ENCODE results near the gene RRP36. TPM values are rescaled to one million over a fixed set of nuclear protein-coding genes. Genes with fewer than 3 reads are reported as not detected.
"Not testable (repeated sequence)": the region's sequence is repeated elsewhere in the genome, so short reads cannot be mapped to it uniquely, and the experiment has no call there.

RRP36 gene
- total and polyA plus RNA-seq, 12 donors: 19.4 to 43.6 (median 25.6) TPM

- no peaks in the 10 kb centered on the region for H3K9me3 ChIP-seq
- no peak for ATAC-seq
- H3K27me3 ChIP-seq: no peaks in the 10 kb centered on the region
- H3K36me3 ChIP-seq: peaks cover 0 to 91% (median 23%) of the 10 kb centered on the region in 9 donors
- no peak overlapping the region for H3K4me3 ChIP-seq
- no peak for DNase-seq
- 93 to 95% methylated on average over 18 of the region's 18 CpGs for WGBS, 2 donors
- intact Hi-C loops (cut with DNase I): no loop called here
- TF ChIP-seq, protein P1, sequence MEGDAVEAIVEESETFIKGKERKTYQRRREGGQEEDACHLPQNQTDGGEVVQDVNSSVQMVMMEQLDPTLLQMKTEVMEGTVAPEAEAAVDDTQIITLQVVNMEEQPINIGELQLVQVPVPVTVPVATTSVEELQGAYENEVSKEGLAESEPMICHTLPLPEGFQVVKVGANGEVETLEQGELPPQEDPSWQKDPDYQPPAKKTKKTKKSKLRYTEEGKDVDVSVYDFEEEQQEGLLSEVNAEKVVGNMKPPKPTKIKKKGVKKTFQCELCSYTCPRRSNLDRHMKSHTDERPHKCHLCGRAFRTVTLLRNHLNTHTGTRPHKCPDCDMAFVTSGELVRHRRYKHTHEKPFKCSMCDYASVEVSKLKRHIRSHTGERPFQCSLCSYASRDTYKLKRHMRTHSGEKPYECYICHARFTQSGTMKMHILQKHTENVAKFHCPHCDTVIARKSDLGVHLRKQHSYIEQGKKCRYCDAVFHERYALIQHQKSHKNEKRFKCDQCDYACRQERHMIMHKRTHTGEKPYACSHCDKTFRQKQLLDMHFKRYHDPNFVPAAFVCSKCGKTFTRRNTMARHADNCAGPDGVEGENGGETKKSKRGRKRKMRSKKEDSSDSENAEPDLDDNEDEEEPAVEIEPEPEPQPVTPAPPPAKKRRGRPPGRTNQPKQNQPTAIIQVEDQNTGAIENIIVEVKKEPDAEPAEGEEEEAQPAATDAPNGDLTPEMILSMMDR (IDR thresholded peaks at IDR 0.05): no peak
- H3K4me1 ChIP-seq: peaks cover 0 to 21% (median 9%) of the 10 kb centered on the region in 9 donors
- H3K27ac ChIP-seq: no peak overlapping the region
Measured at GRCh38 chr6:43040542-43041257, 19.3 kb downstream of the RRP36 start.

- peaks cover 0 to 92% (median 23%) of the 10 kb centered on the region in 9 donors for H3K36me3 ChIP-seq
Measured at GRCh38 chr6:43041475-43041874, 20.1 kb downstream of the RRP36 start.

GRCh38 chr6:43043310-43043709, 21.9 kb downstream of the RRP36 start:
- intact Hi-C loops (cut with DNase I): no loop called here
- Histone ChIP-seq H3K36me3 (peaks cover 0 to 92% (median 27%) of the 10 kb centered on the region in 9 donors), H3K4me3 (no peak overlapping the region), H3K9me3 (no peaks in the 10 kb centered on the region), H3K27me3 (no peaks in the 10 kb centered on the region), H3K27ac (no peak overlapping the region), H3K4me1 (no peaks in the 10 kb centered on the region)
- DNase-seq (no peak), ATAC-seq (no peak)
- WGBS, 2 donors: 94% methylated on average over 9 of the region's 9 CpGs
- TF ChIP-seq, protein P1 (IDR thresholded peaks at IDR 0.05): no peak

More at GRCh38 chr6:43041475-43041874, 20.1 kb downstream of the RRP36 start:
- intact Hi-C loops (cut with DNase I); ATAC-seq; DNase-seq; H3K27me3 ChIP-seq; H3K27ac ChIP-seq; H3K4me3 ChIP-seq; H3K9me3 ChIP-seq: not testable (repeated sequence)
- H3K4me1 ChIP-seq: peaks cover 0 to 14% (median 6%) of the 10 kb centered on the region in 9 donors
- WGBS, 2 donors: 95 to 97% methylated on average over 8 of the region's 8 CpGs

DNA sequence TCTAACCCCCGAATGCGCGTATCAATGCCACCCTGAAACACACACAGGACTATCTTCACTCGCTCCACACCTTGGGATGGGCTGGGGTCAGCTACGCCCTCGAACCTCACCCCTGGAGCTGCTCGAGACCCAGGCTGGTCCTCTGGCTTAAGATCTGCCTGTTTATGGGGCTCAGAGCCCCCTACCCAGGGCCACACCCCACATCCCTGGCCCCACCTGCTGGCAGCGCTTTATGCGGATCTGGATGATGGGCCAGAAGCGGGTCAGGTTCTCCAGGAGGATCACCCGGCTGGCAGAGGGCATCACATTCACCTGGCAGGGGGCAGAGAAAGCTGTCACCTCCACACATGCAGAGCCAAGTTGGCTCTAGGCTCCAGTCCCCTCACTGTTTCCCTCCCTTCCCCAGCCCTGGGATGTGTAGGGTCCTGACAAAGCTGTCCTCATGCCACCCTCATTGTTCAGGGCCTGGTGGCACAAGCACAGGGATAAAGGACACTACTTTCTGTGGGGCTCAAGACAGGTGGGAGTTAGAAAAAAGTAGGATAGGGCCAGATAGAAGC, 24.0 kb downstream of the RRP36 start:
- H3K27ac ChIP-seq: no peak overlapping the region
- intact Hi-C loops (cut with DNase I): no loop called here
- no peaks in the 10 kb centered on the region for H3K9me3 ChIP-seq
- no peaks in the 10 kb centered on the region for H3K4me1 ChIP-seq
- peaks cover 0 to 91% (median 21%) of the 10 kb centered on the region in 9 donors for H3K36me3 ChIP-seq
- 92 to 94% methylated on average over 11 of the region's 11 CpGs for WGBS, 2 donors
- H3K27me3 ChIP-seq: no peaks in the 10 kb centered on the region
- TF ChIP-seq, protein P1 (IDR thresholded peaks at IDR 0.05): no peak
- no peak overlapping the region for H3K4me3 ChIP-seq
- no peak for DNase-seq
- no peak for ATAC-seq

- DNase-seq: no peak
- Histone ChIP-seq H3K4me1 (peaks cover 0 to 18% (median 2%) of the 10 kb centered on the region in 9 donors), H3K4me3 (no peak overlapping the region), H3K27ac (no peak overlapping the region), H3K9me3 (no peaks in the 10 kb centered on the region), H3K36me3 (peaks cover 0 to 81% (median 14%) of the 10 kb centered on the region in 9 donors), H3K27me3 (no peaks in the 10 kb centered on the region)
- 89 to 94% methylated on average over 7 of the region's 7 CpGs for WGBS, 2 donors
- TF ChIP-seq, protein P1 (IDR thresholded peaks at IDR 0.05): no peak
- no peak for ATAC-seq
- intact Hi-C loops (cut with DNase I): no loop called here
Measured at GRCh38 chr6:43047998-43048397, 26.6 kb downstream of the RRP36 start.
